Endothelial cell of umbilical vein (primary cell): ENCODE results near the gene ZNRF1.

Source experiments
- POLR2AphosphoS5 ChIP-seq: IDR thresholded peaks from 2 replicates; pipeline ENCODE4 v1.6.1; 2012; ENCODE audit warnings: low read depth, mild to moderate bottlenecking, control low read depth, low read length, moderate library complexity; ENCODE audit not compliant: insufficient read depth
- TF ChIP-seq, protein P1 (sequence below), 2 donors: IDR thresholded peaks; 1 replicate in 1 of 2; 2 replicates in 1 of 2; pipeline ENCODE4 v1.5.1; 2011; ENCODE audit warnings: low read length in 2 of 2, mild to moderate bottlenecking in 2 of 2, moderate library complexity in 2 of 2, control low read depth in 1 of 2, inconsistent platforms in 1 of 2, low read depth in 1 of 2; ENCODE audit not compliant: insufficient read depth in 1 of 2; ENCODE audit errors: extremely low read depth in 1 of 2

DNA sequence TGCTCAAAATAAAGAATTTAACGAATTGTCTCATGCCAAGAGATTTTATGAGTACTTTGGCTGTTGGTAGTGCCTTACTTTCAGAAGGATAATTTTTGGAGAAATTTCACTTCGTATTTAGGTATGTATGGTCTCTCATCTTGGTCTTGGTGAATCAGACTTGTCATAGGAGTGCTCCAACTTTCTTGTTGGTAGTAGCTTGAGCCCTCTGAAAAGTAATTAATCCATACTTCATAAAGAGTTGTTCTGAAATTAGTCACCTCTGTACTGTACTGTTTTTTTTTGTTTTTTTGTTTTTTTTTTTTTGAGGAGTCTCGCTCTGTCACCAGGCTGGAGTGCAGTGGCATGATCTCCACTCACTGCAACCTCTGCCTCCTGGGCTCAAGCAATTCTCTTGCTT is 11.6 kb downstream of the ZNRF1 start:
- no peak for TF ChIP-seq POLR2AphosphoS5
- TF ChIP-seq, protein P1, sequence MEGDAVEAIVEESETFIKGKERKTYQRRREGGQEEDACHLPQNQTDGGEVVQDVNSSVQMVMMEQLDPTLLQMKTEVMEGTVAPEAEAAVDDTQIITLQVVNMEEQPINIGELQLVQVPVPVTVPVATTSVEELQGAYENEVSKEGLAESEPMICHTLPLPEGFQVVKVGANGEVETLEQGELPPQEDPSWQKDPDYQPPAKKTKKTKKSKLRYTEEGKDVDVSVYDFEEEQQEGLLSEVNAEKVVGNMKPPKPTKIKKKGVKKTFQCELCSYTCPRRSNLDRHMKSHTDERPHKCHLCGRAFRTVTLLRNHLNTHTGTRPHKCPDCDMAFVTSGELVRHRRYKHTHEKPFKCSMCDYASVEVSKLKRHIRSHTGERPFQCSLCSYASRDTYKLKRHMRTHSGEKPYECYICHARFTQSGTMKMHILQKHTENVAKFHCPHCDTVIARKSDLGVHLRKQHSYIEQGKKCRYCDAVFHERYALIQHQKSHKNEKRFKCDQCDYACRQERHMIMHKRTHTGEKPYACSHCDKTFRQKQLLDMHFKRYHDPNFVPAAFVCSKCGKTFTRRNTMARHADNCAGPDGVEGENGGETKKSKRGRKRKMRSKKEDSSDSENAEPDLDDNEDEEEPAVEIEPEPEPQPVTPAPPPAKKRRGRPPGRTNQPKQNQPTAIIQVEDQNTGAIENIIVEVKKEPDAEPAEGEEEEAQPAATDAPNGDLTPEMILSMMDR (IDR thresholded peaks at IDR 0.05; ENCODE audit: extremely low read depth in 1 of 2, insufficient read depth in 1 of 2, low read depth in 1 of 2, low read length in 2 of 2) = no peak
